ENCODE measurements around the gene EHBP1L1. TPM values are rescaled to one million over a fixed set of nuclear protein-coding genes. Genes with fewer than 3 reads are reported as not detected.

Gene EHBP1L1
- polyA plus RNA-seq, 4 donors, result 36.1 to 131 (median 62.4) TPM

GRCh38 chr11:65610404-65610803, 34.6 kb downstream of the EHBP1L1 start:
- H3K4me1 ChIP-seq (ENCODE audit: control insufficient read depth in 3 of 3, insufficient read depth in 2 of 3, low read depth in 1 of 3, low read length in 2 of 3), result peaks cover 0 to 48% (median 14%) of the 10 kb centered on the region in 3 donors
- peak overlapping the region in 1 of 3 donors; percentile 98 for H3K4me3 ChIP-seq (ENCODE audit: low read depth in 1 of 3, low read length in 3 of 3)
- H3K36me3 ChIP-seq (ENCODE audit: control insufficient read depth in 3 of 3, insufficient read depth in 2 of 3, low read depth in 1 of 3, low read length in 3 of 3), result peaks cover 13 to 78% (median 16%) of the 10 kb centered on the region in 3 donors
- peak overlapping the region in 1 of 3 donors; percentile 73 for H3K27ac ChIP-seq (ENCODE audit: low read depth in 1 of 3, low read length in 2 of 3)
- FAIRE-seq, result no peak
- no peak for DNase-seq
- H3K9me3 ChIP-seq (ENCODE audit: control insufficient read depth in 2 of 2, insufficient read depth in 1 of 2, low read depth in 1 of 2, low read length in 1 of 2), result no peaks in the 10 kb centered on the region
- 59 to 70% (median 61%) methylated on average over 6 of the region's 6 CpGs for WGBS, 3 donors
- H3K27me3 ChIP-seq (ENCODE audit: control insufficient read depth in 3 of 3, insufficient read depth in 3 of 3, low read length in 3 of 3), result no peaks in the 10 kb centered on the region

GRCh38 chr11:65611028-65611757, 35.3 kb downstream of the EHBP1L1 start:
- no peaks in the 10 kb centered on the region for H3K9me3 ChIP-seq (ENCODE audit: control insufficient read depth in 2 of 2, insufficient read depth in 1 of 2, low read depth in 1 of 2, low read length in 1 of 2)
- 41 to 55% (median 52%) methylated on average over 10 of the region's 10 CpGs for WGBS, 3 donors
- no peak for FAIRE-seq
- peaks cover 9 to 71% (median 10%) of the 10 kb centered on the region in 3 donors for H3K36me3 ChIP-seq (ENCODE audit: control insufficient read depth in 3 of 3, insufficient read depth in 2 of 3, low read depth in 1 of 3, low read length in 3 of 3)
- H3K27me3 ChIP-seq (ENCODE audit: control insufficient read depth in 3 of 3, insufficient read depth in 3 of 3, low read length in 3 of 3), result no peaks in the 10 kb centered on the region
- peak overlapping the region in 2 of 3 donors; percentile 8 to 73 for H3K27ac ChIP-seq (ENCODE audit: low read depth in 1 of 3, low read length in 2 of 3)
- DNase-seq, result no peak
- H3K4me3 ChIP-seq (ENCODE audit: low read depth in 1 of 3, low read length in 3 of 3), result peak overlapping the region in 2 of 3 donors; percentile 91 to 98
- peaks cover 0 to 48% (median 14%) of the 10 kb centered on the region in 3 donors for H3K4me1 ChIP-seq (ENCODE audit: control insufficient read depth in 3 of 3, insufficient read depth in 2 of 3, low read depth in 1 of 3, low read length in 2 of 3)

- WGBS, 3 donors, result 56 to 63% (median 57%) methylated on average over 12 of the region's 12 CpGs
- Histone ChIP-seq H3K27ac (ENCODE audit: low read depth in 1 of 3, low read length in 2 of 3) (peak overlapping the region in 2 of 3 donors; percentile 8 to 70), H3K9me3 (ENCODE audit: control insufficient read depth in 2 of 2, insufficient read depth in 1 of 2, low read depth in 1 of 2, low read length in 1 of 2) (no peaks in the 10 kb centered on the region), H3K4me3 (ENCODE audit: low read depth in 1 of 3, low read length in 3 of 3) (peak overlapping the region in 2 of 3 donors; percentile 91 to 98), H3K4me1 (ENCODE audit: control insufficient read depth in 3 of 3, insufficient read depth in 2 of 3, low read depth in 1 of 3, low read length in 2 of 3) (peaks cover 3 to 48% (median 14%) of the 10 kb centered on the region in 3 donors), H3K27me3 (ENCODE audit: control insufficient read depth in 3 of 3, insufficient read depth in 3 of 3, low read length in 3 of 3) (no peaks in the 10 kb centered on the region), H3K36me3 (ENCODE audit: control insufficient read depth in 3 of 3, insufficient read depth in 2 of 3, low read depth in 1 of 3, low read length in 3 of 3) (peaks cover 6 to 63% (median 6%) of the 10 kb centered on the region in 3 donors)
- DNase-seq (no peak), FAIRE-seq (no peak)
Observed at GRCh38 chr11:65611758-65612603, 36.1 kb downstream of the EHBP1L1 start.

GRCh38 chr11:65612691-65613090, 36.8 kb downstream of the EHBP1L1 start:
- FAIRE-seq, result no peak
- no peaks in the 10 kb centered on the region for H3K9me3 ChIP-seq (ENCODE audit: control insufficient read depth in 2 of 2, insufficient read depth in 1 of 2, low read depth in 1 of 2, low read length in 1 of 2)
- WGBS, 3 donors, result 9 to 33% (median 29%) methylated on average over 7 of the region's 7 CpGs
- DNase-seq, result no peak
- no peaks in the 10 kb centered on the region for H3K27me3 ChIP-seq (ENCODE audit: control insufficient read depth in 3 of 3, insufficient read depth in 3 of 3, low read length in 3 of 3)
- H3K36me3 ChIP-seq (ENCODE audit: control insufficient read depth in 3 of 3, insufficient read depth in 2 of 3, low read depth in 1 of 3, low read length in 3 of 3), result peaks cover 4 to 64% (median 9%) of the 10 kb centered on the region in 3 donors
- H3K4me3 ChIP-seq (ENCODE audit: low read depth in 1 of 3, low read length in 3 of 3), result peak overlapping the region; percentile 91 to 98 (median 95)
- H3K27ac ChIP-seq (ENCODE audit: low read depth in 1 of 3, low read length in 2 of 3), result peak overlapping the region in 1 of 3 donors; percentile 70
- peaks cover 3 to 47% (median 14%) of the 10 kb centered on the region in 3 donors for H3K4me1 ChIP-seq (ENCODE audit: control insufficient read depth in 3 of 3, insufficient read depth in 2 of 3, low read depth in 1 of 3, low read length in 2 of 3)

GRCh38 chr11:65613091-65613928, 37.5 kb downstream of the EHBP1L1 start:
- Histone ChIP-seq H3K36me3 (ENCODE audit: control insufficient read depth in 3 of 3, insufficient read depth in 2 of 3, low read depth in 1 of 3, low read length in 3 of 3) (peaks cover 5 to 64% (median 10%) of the 10 kb centered on the region in 3 donors), H3K9me3 (ENCODE audit: control insufficient read depth in 2 of 2, insufficient read depth in 1 of 2, low read depth in 1 of 2, low read length in 1 of 2) (no peaks in the 10 kb centered on the region), H3K4me1 (ENCODE audit: control insufficient read depth in 3 of 3, insufficient read depth in 2 of 3, low read depth in 1 of 3, low read length in 2 of 3) (peaks cover 3 to 44% (median 14%) of the 10 kb centered on the region in 3 donors), H3K27ac (ENCODE audit: low read depth in 1 of 3, low read length in 2 of 3) (peak overlapping the region; percentile 86 to 98 (median 95)), H3K27me3 (ENCODE audit: control insufficient read depth in 3 of 3, insufficient read depth in 3 of 3, low read length in 3 of 3) (no peaks in the 10 kb centered on the region), H3K4me3 (ENCODE audit: low read depth in 1 of 3, low read length in 3 of 3) (peak overlapping the region; percentile 91 to 98 (median 95))
- 2 to 18% (median 8%) methylated on average over 34 to 43 of the region's 43 CpGs for WGBS, 3 donors
- FAIRE-seq (no peak), DNase-seq (no peak)

- Histone ChIP-seq H3K27ac (ENCODE audit: low read depth in 1 of 3, low read length in 2 of 3) (peak within 1 kb of the TSS; percentile 80 to 98 (median 95)), H3K36me3 (ENCODE audit: control insufficient read depth in 3 of 3, insufficient read depth in 2 of 3, low read depth in 1 of 3, low read length in 3 of 3) (peaks cover 12 to 65% (median 13%) of the 10 kb centered on the region in 3 donors)
Observed at GRCh38 chr11:65615229-65615949, 39.5 kb downstream of the EHBP1L1 start, which contains the start of gene PCNX3. Gene PCNX3, plus strand, starts transcription at chr11:65615776. Its CDS starts 536 bp downstream, at chr11:65616312.

GRCh38 chr11:65615950-65616574, 40.2 kb downstream of the EHBP1L1 start:
- peak overlapping the region; percentile 75 to 91 (median 85) for H3K4me3 ChIP-seq (ENCODE audit: low read depth in 1 of 3, low read length in 3 of 3)
- WGBS, 3 donors, result 0 to 1% (median 0%) methylated on average over 24 to 50 of the region's 50 CpGs
- H3K27ac ChIP-seq (ENCODE audit: low read depth in 1 of 3, low read length in 2 of 3), result peak overlapping the region; percentile 77 to 98 (median 95)
- no peaks in the 10 kb centered on the region for H3K9me3 ChIP-seq (ENCODE audit: control insufficient read depth in 2 of 2, insufficient read depth in 1 of 2, low read depth in 1 of 2, low read length in 1 of 2)
- peaks cover 15 to 65% (median 19%) of the 10 kb centered on the region in 3 donors for H3K36me3 ChIP-seq (ENCODE audit: control insufficient read depth in 3 of 3, insufficient read depth in 2 of 3, low read depth in 1 of 3, low read length in 3 of 3)
- FAIRE-seq (no peak), DNase-seq (peak in 1 of 2 donors; percentile 45)
- H3K4me1 ChIP-seq (ENCODE audit: control insufficient read depth in 3 of 3, insufficient read depth in 2 of 3, low read depth in 1 of 3, low read length in 2 of 3), result peaks cover 3 to 31% (median 12%) of the 10 kb centered on the region in 3 donors
- H3K27me3 ChIP-seq (ENCODE audit: control insufficient read depth in 3 of 3, insufficient read depth in 3 of 3, low read length in 3 of 3), result no peaks in the 10 kb centered on the region

More at GRCh38 chr11:65615229-65615949, 39.5 kb downstream of the EHBP1L1 start, which contains the start of gene PCNX3:
- peak; percentile 100 for DNase-seq
- WGBS, 3 donors, result 0% methylated on average over 55 of the region's 55 CpGs
- FAIRE-seq, result peak; percentile 91
- Histone ChIP-seq H3K27me3 (ENCODE audit: control insufficient read depth in 3 of 3, insufficient read depth in 3 of 3, low read length in 3 of 3) (no peaks in the 10 kb centered on the region), H3K4me3 (ENCODE audit: low read depth in 1 of 3, low read length in 3 of 3) (peak within 1 kb of the TSS; percentile 91 to 98 (median 95)), H3K4me1 (ENCODE audit: control insufficient read depth in 3 of 3, insufficient read depth in 2 of 3, low read depth in 1 of 3, low read length in 2 of 3) (peaks cover 3 to 37% (median 14%) of the 10 kb centered on the region in 3 donors), H3K9me3 (ENCODE audit: control insufficient read depth in 2 of 2, insufficient read depth in 1 of 2, low read depth in 1 of 2, low read length in 1 of 2) (no peaks in the 10 kb centered on the region)
